Measurements from ENCODE around the gene SCARB1.
A peak's percentile ranks its signal among the peaks of the same experiment; 100 is the strongest.

The SCARB1 gene

DNA sequence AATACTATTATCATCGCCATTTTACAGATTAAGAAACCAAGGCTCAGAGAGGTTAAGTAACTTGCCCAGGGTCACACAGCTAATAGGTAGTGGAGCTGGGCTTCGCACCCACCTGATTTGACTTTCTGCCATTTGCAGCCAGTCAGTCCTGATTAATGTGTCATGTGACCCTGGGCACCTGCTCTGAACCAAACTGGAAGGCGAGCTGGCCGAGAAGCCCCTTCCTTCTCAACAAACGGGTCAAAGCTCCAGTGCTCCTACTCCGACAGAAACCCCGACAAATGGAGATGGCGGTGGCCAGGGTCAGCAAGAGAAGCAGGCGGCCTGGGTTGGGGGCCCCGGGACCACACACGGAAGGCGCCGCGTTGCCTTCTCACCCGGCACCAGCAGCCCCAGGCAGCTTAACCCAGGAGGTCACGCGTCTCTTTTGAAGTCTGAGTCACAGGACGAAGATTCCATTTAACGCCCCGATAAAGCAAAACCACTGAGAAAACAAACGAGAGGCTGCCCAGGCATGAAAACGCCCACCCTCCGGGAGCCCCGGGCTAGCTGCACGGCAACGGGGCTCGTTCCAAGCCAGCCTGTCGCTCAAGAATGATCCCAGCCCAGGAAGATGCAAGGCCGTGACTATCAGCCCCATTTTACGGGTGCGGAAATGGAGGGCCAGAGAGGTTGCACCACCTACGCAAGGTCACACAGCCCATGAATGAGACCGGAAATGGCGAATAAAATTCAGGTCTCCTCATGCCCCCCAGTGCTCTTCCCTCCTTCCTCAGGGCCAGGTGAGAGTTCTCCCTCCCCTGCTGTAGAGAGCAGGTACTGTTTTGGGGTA is 124.8 kb downstream of the SCARB1 start:
- TF ChIP-seq, protein P1, sequence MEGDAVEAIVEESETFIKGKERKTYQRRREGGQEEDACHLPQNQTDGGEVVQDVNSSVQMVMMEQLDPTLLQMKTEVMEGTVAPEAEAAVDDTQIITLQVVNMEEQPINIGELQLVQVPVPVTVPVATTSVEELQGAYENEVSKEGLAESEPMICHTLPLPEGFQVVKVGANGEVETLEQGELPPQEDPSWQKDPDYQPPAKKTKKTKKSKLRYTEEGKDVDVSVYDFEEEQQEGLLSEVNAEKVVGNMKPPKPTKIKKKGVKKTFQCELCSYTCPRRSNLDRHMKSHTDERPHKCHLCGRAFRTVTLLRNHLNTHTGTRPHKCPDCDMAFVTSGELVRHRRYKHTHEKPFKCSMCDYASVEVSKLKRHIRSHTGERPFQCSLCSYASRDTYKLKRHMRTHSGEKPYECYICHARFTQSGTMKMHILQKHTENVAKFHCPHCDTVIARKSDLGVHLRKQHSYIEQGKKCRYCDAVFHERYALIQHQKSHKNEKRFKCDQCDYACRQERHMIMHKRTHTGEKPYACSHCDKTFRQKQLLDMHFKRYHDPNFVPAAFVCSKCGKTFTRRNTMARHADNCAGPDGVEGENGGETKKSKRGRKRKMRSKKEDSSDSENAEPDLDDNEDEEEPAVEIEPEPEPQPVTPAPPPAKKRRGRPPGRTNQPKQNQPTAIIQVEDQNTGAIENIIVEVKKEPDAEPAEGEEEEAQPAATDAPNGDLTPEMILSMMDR (conservative IDR thresholded peaks at IDR 0.05; ENCODE audit: low read depth, low read length): no peak
- no peak overlapping the region for H3K4me3 ChIP-seq (ENCODE audit: low read depth, low read length)
- peak; percentile 91 for DNase-seq (ENCODE audit: low read depth)

DNA sequence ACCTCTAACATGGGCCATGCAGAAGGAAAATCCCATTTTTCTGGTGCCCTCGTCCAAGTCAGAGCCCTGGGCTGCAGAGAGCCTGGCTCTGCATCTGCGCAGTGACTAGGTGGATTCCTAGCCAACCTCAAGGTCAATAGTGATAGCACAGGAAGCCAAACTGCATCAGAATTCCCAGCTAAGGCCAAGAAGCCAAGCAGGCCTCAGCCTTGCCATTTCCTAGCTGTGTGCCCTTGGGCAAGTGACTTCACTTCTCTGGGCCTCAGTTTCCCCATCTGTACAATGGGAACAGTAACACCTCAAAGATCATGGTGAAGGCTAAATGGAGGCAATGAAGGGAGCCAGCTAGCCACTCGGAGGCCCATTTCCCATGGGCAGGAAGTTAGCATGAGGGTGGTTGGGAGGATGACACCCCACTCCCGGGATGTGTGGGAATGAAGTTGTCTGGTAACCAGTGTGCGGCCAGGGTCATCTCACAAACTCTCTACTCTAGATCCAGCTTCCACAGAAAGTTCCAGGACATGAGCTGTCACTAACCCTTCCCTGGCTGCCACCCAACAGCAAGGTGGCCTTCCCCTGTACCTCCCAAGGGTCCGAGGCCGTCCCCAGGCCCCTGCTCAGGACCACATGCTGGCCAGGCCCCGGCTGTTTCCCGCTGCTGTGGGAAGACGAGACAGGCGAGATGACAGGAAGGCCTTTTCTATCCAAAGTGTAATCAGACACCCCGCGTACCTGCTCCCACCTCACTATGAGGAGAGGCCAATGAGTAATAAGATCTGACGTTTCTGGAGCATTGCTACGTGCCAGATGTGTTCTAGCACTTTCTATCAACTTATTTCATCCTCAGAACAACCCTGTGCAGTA is 125.7 kb downstream of the SCARB1 start:
- TF ChIP-seq, protein P1 (conservative IDR thresholded peaks at IDR 0.05; ENCODE audit: low read depth, low read length): no peak
- peak; percentile 60 for DNase-seq (ENCODE audit: low read depth)
- no peak overlapping the region for H3K4me3 ChIP-seq (ENCODE audit: low read depth, low read length)

DNA sequence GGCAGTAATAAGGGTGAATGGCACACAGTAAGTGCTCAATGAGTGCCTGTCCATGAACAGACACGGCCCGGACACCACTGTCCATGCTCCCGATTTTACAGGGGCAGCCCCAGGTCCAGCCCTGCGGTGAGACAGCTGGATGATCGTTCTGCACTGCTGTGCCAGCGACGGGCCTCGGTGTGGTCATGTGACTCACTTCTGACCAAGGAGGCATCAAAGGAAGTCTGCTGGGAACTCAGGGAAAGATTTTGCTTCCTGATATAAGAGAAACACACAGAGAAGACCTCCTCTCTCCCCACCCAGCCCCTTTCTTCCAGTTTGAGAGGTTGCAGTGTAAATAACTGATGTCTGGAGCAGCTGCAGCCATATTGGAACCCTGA is 126.6 kb downstream of the SCARB1 start:
- H3K4me3 ChIP-seq (ENCODE audit: low read depth, low read length): no peak overlapping the region
- DNase-seq (ENCODE audit: low read depth): peak; percentile 43
- TF ChIP-seq, protein P1 (conservative IDR thresholded peaks at IDR 0.05; ENCODE audit: low read depth, low read length): no peak

DNA sequence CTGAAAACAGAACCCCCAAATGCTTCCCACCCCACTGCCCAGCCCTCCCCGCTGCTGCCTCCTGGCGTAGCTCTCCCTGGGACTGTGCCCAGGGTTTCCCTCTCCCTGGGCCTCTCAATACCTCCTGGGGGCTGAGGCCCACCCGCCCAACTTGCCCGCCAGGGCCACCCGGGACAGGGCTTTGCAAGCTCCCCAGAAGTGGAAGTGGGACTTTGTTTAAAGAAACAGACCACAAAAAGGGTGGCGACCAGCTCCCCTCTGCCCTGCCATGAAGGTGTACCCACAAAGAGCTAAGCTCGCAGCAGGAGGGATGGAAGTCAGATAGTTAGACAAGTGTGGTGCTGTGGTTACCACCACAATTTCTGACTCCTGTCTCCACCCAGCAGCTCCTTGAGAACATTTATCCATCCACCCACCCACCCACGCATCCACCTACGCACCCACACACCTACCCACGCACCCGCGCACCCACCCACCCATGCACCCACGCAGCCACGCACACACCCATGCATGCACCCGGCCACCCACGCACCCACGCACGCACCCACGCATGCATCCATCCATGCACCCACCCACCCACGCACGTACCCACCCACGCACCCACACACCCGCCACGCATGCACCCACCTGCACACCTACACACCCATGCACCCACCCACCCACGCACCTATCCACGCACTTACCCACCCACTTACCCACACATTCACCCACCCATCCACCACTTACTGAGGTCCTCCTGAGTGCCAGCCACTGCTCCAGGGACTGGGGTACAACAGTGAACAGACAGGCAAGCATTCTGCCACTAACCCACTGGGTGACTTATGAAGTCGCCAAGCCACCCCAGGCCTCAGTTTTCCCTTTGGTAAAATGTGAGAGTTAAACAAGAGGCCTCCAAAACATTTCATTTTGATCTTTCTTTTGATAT is 127.3 kb downstream of the SCARB1 start:
- DNase-seq (ENCODE audit: low read depth): no peak
- TF ChIP-seq, protein P1 (conservative IDR thresholded peaks at IDR 0.05; ENCODE audit: low read depth, low read length): no peak

DNA sequence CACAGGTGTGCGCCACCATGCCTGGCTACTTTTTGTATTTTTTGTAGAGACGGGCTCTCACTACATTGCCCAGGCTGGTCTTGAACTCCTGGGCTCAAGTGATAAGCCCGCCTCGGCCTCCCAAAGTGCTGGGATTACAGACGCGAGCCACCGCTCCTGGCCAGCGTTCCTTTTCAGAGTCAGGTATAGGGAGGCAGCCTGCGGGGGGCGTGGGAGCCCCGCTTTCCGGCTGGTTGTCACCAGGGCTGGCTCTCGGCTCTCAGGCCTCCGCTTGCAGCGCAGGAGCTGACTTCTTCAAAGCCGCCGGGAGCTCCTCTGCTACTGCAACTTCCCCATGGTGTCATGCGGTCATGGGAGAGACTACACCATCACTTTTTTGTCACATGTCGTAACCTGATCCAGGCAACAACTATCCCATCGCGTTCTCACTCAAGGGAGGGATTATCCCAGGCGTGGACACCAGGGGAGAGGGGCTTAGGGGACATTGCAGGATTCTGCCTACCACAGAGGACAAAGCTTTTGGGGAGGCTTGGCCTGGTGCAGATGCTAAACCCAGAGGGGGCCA is 129.4 kb downstream of the SCARB1 start:
- no peak overlapping the region for H3K4me3 ChIP-seq (ENCODE audit: low read depth, low read length)
- peak; percentile 74 for DNase-seq (ENCODE audit: low read depth)
- TF ChIP-seq, protein P1 (conservative IDR thresholded peaks at IDR 0.05; ENCODE audit: low read depth, low read length): peak; percentile 22

More for the DNA sequence above, 127.3 kb downstream of the SCARB1 start:
- H3K4me3 ChIP-seq (ENCODE audit: low read depth, low read length): no peak overlapping the region

DNA sequence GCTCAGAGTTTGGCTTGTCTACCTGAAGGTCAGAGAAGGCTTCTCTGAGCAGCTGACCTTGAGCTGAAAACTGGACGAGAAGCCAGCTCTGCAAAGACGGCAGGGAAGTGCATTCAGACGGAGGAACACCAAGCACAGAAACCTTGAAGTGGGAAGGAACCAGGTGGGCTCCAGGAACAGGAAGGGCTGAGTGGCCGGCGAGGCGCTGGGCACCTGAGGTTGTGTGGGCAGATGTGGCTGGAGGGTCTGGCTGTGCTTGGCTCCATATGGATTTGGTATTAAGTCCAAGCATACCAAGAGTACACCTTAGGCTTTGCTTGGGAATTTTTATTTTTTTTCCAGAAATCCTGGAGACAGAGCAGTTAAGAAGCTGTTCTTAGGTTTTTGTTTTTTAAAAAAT is 130.6 kb downstream of the SCARB1 start:
- TF ChIP-seq, protein P1 (conservative IDR thresholded peaks at IDR 0.05; ENCODE audit: low read depth, low read length): no peak
- DNase-seq (ENCODE audit: low read depth): no peak
- no peak overlapping the region for H3K4me3 ChIP-seq (ENCODE audit: low read depth, low read length)
